PC-9 (cell line): Measurements from ENCODE around the gene SLIT1.

Source experiments
- CTCF ChIP-seq: fragments of 200-600 bp; sonication (generic); conservative IDR thresholded peaks from 2 replicates; pipeline ENCODE4 v1.6.1; 2017; ENCODE audit warnings: mixed run types, antibody characterized with exemption, mild to moderate bottlenecking, moderate library complexity
- EZH2 ChIP-seq: fragments of 200-600 bp; sonication (generic); IDR thresholded peaks from 2 replicates; pipeline ENCODE4 v1.8.0; 2017; ENCODE audit warnings: antibody characterized with exemption, low read depth

GRCh38 chr10:97131666-97132065 is 54.1 kb downstream of the SLIT1 start:
- TF ChIP-seq CTCF (no peak), EZH2 (no peak)
